Adrenal gland (tissue), 12 donors: ENCODE data around the gene TRIM47. TPM values are rescaled to one million over a fixed set of nuclear protein-coding genes. Genes with fewer than 3 reads are reported as not detected.

Experiments used
- DNase-seq, 7 donors: peaks; one replicate each; pipeline ENCODE4 v3.0.0-alpha.2; 2019 to 2020
- H3K27ac ChIP-seq, 5 donors: fragments of 200-600 bp; sonication (generic) in 4 of 5; 1 replicate in 3 of 5; 2 replicates in 2 of 5; pipeline versions ENCODE4 v1.5.1 to v1.8.0; 2016 to 2020; ENCODE audit warnings: mild to moderate bottlenecking in 1 of 5
- H3K27me3 ChIP-seq: fragments of 200-600 bp; 2 replicates; pipeline ENCODE4 v1.8.0; 2021
- H3K36me3 ChIP-seq, 2 donors: fragments of 200-600 bp; replicated peaks in 1 of 2; 1 replicate in 1 of 2; 2 replicates in 1 of 2; pipeline versions ENCODE4 v1.5.1 to v1.8.0; 2018 to 2022
- H3K4me1 ChIP-seq, 2 donors: fragments of 200-600 bp; replicated peaks in 1 of 2; 1 replicate in 1 of 2; 2 replicates in 1 of 2; pipeline versions ENCODE4 v1.5.1 to v1.8.0; 2018 to 2021
- H3K4me3 ChIP-seq, 4 donors: fragments of 200-600 bp; sonication (generic) in 3 of 4; one replicate each; pipeline ENCODE4 v1.5.1; 2016 to 2018
- H3K9me3 ChIP-seq, 3 donors: fragments of 200-600 bp; sonication (generic) in 1 of 3; replicated peaks in 1 of 3; 1 replicate in 2 of 3; 2 replicates in 1 of 3; pipeline versions ENCODE4 v1.5.1 to v1.8.0; 2016 to 2021
- CTCF ChIP-seq, 6 experiments: fragments of 450-650 bp in 4 of 6; fragments of 200-600 bp in 2 of 6; sonication (generic) in 1 of 6; IDR thresholded peaks; 1 replicate in 5 of 6; 2 replicates in 1 of 6; pipeline versions ENCODE4 v1.5.1 to v1.8.0; 2016 to 2021; ENCODE audit warnings: antibody characterized with exemption in 6 of 6, mild to moderate bottlenecking in 2 of 6, moderate library complexity in 1 of 6
- POLR2A ChIP-seq, 2 donors: fragments of 450-650 bp; IDR thresholded peaks; one replicate each; pipeline ENCODE4 v1.6.1; 2017; ENCODE audit warnings: antibody characterized with exemption in 2 of 2, mild to moderate bottlenecking in 2 of 2, moderate library complexity in 1 of 2
- WGBS, 4 donors: extraction: QIAGEN DNeasy Blood & Tissue Kit in 2 of 4; methylation state at CpG; one replicate each; pipeline versions ENCODE4 v1.1.5 to v1.1.7; 2013 to 2017; 5-methylcytosine and 5-hydroxymethylcytosine counted together
- intact Hi-C, 2 donors: fragments of 100-400 bp; cut with DNase I; formaldehyde crosslinking; loops; one replicate each; pipeline versions ENCODE4 v1.14.1 to v1.15.0; 2022 to 2023
- polyA plus RNA-seq, 3 donors: library from polyadenylated mRNA; stranded (reverse); fragments of 200-250 nt in 2 of 3; fragments of 350-450 nt in 1 of 3; fragmentation: Illumina TruSeq in 1 of 3; extraction: RNeasy Lipid Tissue Mini Kit (QIAGEN cat#74804) in 1 of 3; gene quantifications; one replicate each; pipeline ENCODE4 v1.2.3, GENCODE V29; 2013 to 2014
- total RNA-seq, 9 donors: library from RNA; depleted of rRNA in 4 of 9; stranded (reverse); fragments of >200 nt in 4 of 9; fragments of 120-200 nt in 1 of 9; fragmentation: NEBNext Ultra II Directional in 1 of 9; extraction: Animal tissue kit (Norgen Biotek cat#: 25700) in 1 of 9; gene quantifications; one replicate each; pipeline versions ENCODE4 v1.1.0 to v1.2.4, GENCODE V29; 2013 to 2023
- donor health status: healthy with polysubstance abuse.
- donor health status: Bipolar disorder and iron deficiency.
- donor health status: DM: yes; HTN: yes; CAD: no.
- donor health status: DM: no; HTN: no; CAD: no.
- donor health status: DM: no; HTN: no; CAD: no.
- donor health status: DM: yes; HTN: yes; CAD: no.

TRIM47 gene
- total and polyA plus RNA-seq, 12 donors, result 2.8 to 66.1 (median 24.5) TPM

GRCh38 chr17:75838410-75838809 is 40.0 kb downstream of the TRIM47 start:
- peak in 1 of 7 donors; percentile 42 for DNase-seq
- Histone ChIP-seq H3K9me3 (no peaks in the 10 kb centered on the region), H3K27ac (no peak overlapping the region), H3K4me3 (no peak overlapping the region), H3K27me3 (no peaks in the 10 kb centered on the region), H3K36me3 (peaks cover 0 to 9% of the 10 kb centered on the region in 2 donors), H3K4me1 (no peaks in the 10 kb centered on the region)
- no peak for TF ChIP-seq CTCF (IDR thresholded peaks at IDR 0.05)
- TF ChIP-seq POLR2A (IDR thresholded peaks at IDR 0.05), result no peak
- 45 to 65% (median 63%) methylated on average over 15 of the region's 15 CpGs for WGBS, 4 donors
- intact Hi-C loops, result no loop called here

- H3K36me3 ChIP-seq, result peaks cover 0 to 9% of the 10 kb centered on the region in 2 donors
- H3K27me3 ChIP-seq, result no peaks in the 10 kb centered on the region
- H3K4me1 ChIP-seq, result no peaks in the 10 kb centered on the region
- H3K27ac ChIP-seq, result no peak overlapping the region
- H3K9me3 ChIP-seq, result no peaks in the 10 kb centered on the region
- no peak for DNase-seq
- TF ChIP-seq POLR2A (IDR thresholded peaks at IDR 0.05) (no peak), CTCF (IDR thresholded peaks at IDR 0.05) (no peak)
- 57 to 77% (median 67%) methylated on average over 6 to 7 of the region's 7 CpGs for WGBS, 4 donors
- H3K4me3 ChIP-seq, result no peak overlapping the region
- intact Hi-C loops, result no loop called here
Measured at GRCh38 chr17:75837899-75838298, 40.5 kb downstream of the TRIM47 start.

GRCh38 chr17:75836605-75837004 is 41.8 kb downstream of the TRIM47 start:
- TF ChIP-seq CTCF (IDR thresholded peaks at IDR 0.05) (no peak), POLR2A (IDR thresholded peaks at IDR 0.05) (no peak)
- WGBS, 4 donors, result 88 to 97% (median 93%) methylated on average over 2 to 9 of the region's 9 CpGs
- Histone ChIP-seq H3K27me3 (no peaks in the 10 kb centered on the region), H3K36me3 (peaks cover 0 to 9% of the 10 kb centered on the region in 2 donors), H3K4me1 (no peaks in the 10 kb centered on the region), H3K4me3 (no peak overlapping the region), H3K9me3 (no peaks in the 10 kb centered on the region), H3K27ac (no peak overlapping the region)
- DNase-seq, result no peak
- intact Hi-C loops, result no loop called here

GRCh38 chr17:75835654-75835987 is 42.8 kb downstream of the TRIM47 start:
- Histone ChIP-seq H3K9me3 (no peaks in the 10 kb centered on the region), H3K36me3 (peaks cover 0 to 12% of the 10 kb centered on the region in 2 donors), H3K4me1 (no peaks in the 10 kb centered on the region), H3K27ac (no peak overlapping the region), H3K4me3 (no peak overlapping the region), H3K27me3 (no peaks in the 10 kb centered on the region)
- TF ChIP-seq CTCF (IDR thresholded peaks at IDR 0.05), result no peak
- TF ChIP-seq POLR2A (IDR thresholded peaks at IDR 0.05), result no peak
- 74 to 89% (median 86%) methylated on average over 9 of the region's 9 CpGs for WGBS, 4 donors
- DNase-seq, result no peak
- intact Hi-C loops, result no loop called here
